Loucy (cell line): ENCODE data around the gene GBA3.

ENCODE experiments used
- H2AFZ ChIP-seq: fragments of 200-600 bp; sonication (generic); 2 replicates; pipeline ENCODE4 v1.6.0; 2016; ENCODE audit warnings: antibody characterized with exemption, mild to moderate bottlenecking, low read length, moderate library complexity
- H3F3A ChIP-seq: fragments of 200-600 bp; 2 replicates; pipeline ENCODE4 v1.6.0; 2016; ENCODE audit warnings: antibody characterized with exemption, low read depth, mild to moderate bottlenecking
- H3K27me3 ChIP-seq: fragments of 200-600 bp; sonication (generic); 2 replicates; pipeline ENCODE4 v1.6.1; 2014; ENCODE audit warnings: low read length, mild to moderate bottlenecking; ENCODE audit not compliant: insufficient read depth, poor library complexity, severe bottlenecking
- H3K36me3 ChIP-seq: fragments of 200-600 bp; sonication (generic); 2 replicates; pipeline ENCODE4 v1.6.1; 2016; ENCODE audit warnings: low read length; ENCODE audit not compliant: insufficient read depth
- H3K4me1 ChIP-seq: fragments of 200-600 bp; sonication (generic); 2 replicates; pipeline ENCODE4 v1.5.1; 2014; ENCODE audit warnings: low read length, mild to moderate bottlenecking; ENCODE audit not compliant: insufficient read depth, poor library complexity, severe bottlenecking
- H3K4me2 ChIP-seq: fragments of 200-600 bp; sonication (generic); 2 replicates; pipeline ENCODE4 v1.6.0; 2014; ENCODE audit warnings: antibody characterized with exemption, low read length, low read depth, mild to moderate bottlenecking; ENCODE audit not compliant: poor library complexity, severe bottlenecking
- H3K4me3 ChIP-seq: fragments of 200-600 bp; sonication (generic); 2 replicates; pipeline ENCODE4 v1.5.1; 2014; ENCODE audit warnings: low read length, mild to moderate bottlenecking, mixed read lengths; ENCODE audit not compliant: poor library complexity, severe bottlenecking
- H3K79me2 ChIP-seq: fragments of 200-600 bp; sonication (generic); 2 replicates; pipeline ENCODE4 v1.6.1; 2014; ENCODE audit warnings: low read length; ENCODE audit not compliant: insufficient read depth
- H3K9ac ChIP-seq: fragments of 200-600 bp; sonication (generic); 2 replicates; pipeline ENCODE4 v1.6.0; 2014; ENCODE audit warnings: mild to moderate bottlenecking, low read depth, low read length, moderate library complexity; ENCODE audit not compliant: poor library complexity, severe bottlenecking
- H3K9me2 ChIP-seq: fragments of 200-600 bp; sonication (generic); replicated peaks from 2 replicates; pipeline ENCODE4 v1.6.1; 2016; ENCODE audit warnings: low read depth, low read length, mixed read lengths
- H3K9me3 ChIP-seq: fragments of 200-600 bp; sonication (generic); 2 replicates; pipeline ENCODE4 v1.6.1; 2014; ENCODE audit warnings: mild to moderate bottlenecking, antibody characterized with exemption, low read length, low read depth; ENCODE audit not compliant: insufficient read depth
- H4K20me1 ChIP-seq: fragments of 200-600 bp; sonication (generic); 2 replicates; pipeline ENCODE4 v1.6.0; 2014; ENCODE audit warnings: antibody characterized with exemption, low read length, mild to moderate bottlenecking; ENCODE audit not compliant: insufficient read depth, poor library complexity, severe bottlenecking
- EZH2phosphoT487 ChIP-seq: fragments of 200-600 bp; IDR thresholded peaks from 2 replicates; pipeline ENCODE4 v1.6.1; 2018; ENCODE audit warnings: antibody characterized with exemption, mild to moderate bottlenecking, moderate library complexity, borderline replicate concordance
- TF ChIP-seq, protein P1 (sequence below): fragments of 200-600 bp; sonication (generic); conservative IDR thresholded peaks from 2 replicates; pipeline ENCODE4 v1.5.1; 2014; ENCODE audit warnings: mild to moderate bottlenecking, antibody characterized with exemption, low read length

Gene GBA3

GRCh38 chr4:22668702-22669101, 24.0 kb upstream of the GBA3 start:
- Histone ChIP-seq H3K79me2 (no peaks in the 10 kb centered on the region), H3K9me3 (no peaks in the 10 kb centered on the region), H3K9ac (peak overlapping the region; percentile 54), H3K36me3 (no peaks in the 10 kb centered on the region), H3K4me3 (peak overlapping the region; percentile 68), H4K20me1 (no peaks in the 10 kb centered on the region), H3K9me2 (no peaks in the 10 kb centered on the region), H3K27me3 (no peaks in the 10 kb centered on the region), H3F3A (no peaks in the 10 kb centered on the region), H3K4me2 (peak overlapping the region; percentile 88), H3K4me1 (peaks cover 26% of the 10 kb centered on the region), H2AFZ (peak overlapping the region; percentile 94)
- TF ChIP-seq EZH2phosphoT487, result no peak
- TF ChIP-seq, protein P1, sequence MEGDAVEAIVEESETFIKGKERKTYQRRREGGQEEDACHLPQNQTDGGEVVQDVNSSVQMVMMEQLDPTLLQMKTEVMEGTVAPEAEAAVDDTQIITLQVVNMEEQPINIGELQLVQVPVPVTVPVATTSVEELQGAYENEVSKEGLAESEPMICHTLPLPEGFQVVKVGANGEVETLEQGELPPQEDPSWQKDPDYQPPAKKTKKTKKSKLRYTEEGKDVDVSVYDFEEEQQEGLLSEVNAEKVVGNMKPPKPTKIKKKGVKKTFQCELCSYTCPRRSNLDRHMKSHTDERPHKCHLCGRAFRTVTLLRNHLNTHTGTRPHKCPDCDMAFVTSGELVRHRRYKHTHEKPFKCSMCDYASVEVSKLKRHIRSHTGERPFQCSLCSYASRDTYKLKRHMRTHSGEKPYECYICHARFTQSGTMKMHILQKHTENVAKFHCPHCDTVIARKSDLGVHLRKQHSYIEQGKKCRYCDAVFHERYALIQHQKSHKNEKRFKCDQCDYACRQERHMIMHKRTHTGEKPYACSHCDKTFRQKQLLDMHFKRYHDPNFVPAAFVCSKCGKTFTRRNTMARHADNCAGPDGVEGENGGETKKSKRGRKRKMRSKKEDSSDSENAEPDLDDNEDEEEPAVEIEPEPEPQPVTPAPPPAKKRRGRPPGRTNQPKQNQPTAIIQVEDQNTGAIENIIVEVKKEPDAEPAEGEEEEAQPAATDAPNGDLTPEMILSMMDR, result no peak

GRCh38 chr4:22670956-22671355, 21.8 kb upstream of the GBA3 start:
- Histone ChIP-seq H3K9me2 (no peaks in the 10 kb centered on the region), H3K27me3 (no peaks in the 10 kb centered on the region), H3F3A (no peaks in the 10 kb centered on the region), H4K20me1 (no peaks in the 10 kb centered on the region), H3K9me3 (no peaks in the 10 kb centered on the region), H3K9ac (no peak overlapping the region), H3K4me2 (no peak overlapping the region), H3K4me3 (no peak overlapping the region), H3K4me1 (peaks cover 26% of the 10 kb centered on the region), H3K79me2 (no peaks in the 10 kb centered on the region), H3K36me3 (no peaks in the 10 kb centered on the region), H2AFZ (no peak overlapping the region)
- TF ChIP-seq EZH2phosphoT487, result no peak
- TF ChIP-seq, protein P1, result no peak

DNA sequence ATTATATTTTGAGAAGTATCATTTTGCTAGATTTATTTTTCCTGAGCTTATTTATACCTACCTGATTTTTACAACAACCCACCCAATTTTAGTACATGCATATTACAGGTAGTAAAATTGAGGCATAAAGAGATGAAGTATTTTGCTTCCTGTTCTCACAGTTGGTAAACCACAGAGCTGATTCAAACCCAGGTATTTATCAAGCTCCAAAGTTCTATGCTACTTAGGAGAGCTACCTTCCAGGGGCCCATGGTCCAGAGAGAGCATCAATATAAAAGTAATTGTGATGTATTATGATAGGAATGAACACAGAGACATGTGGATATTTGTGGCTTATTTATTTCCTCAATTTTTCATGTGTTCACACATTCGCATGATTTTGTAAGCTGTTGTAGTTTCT, 20.2 kb upstream of the GBA3 start:
- no peaks in the 10 kb centered on the region for H4K20me1 ChIP-seq
- H3F3A ChIP-seq, result no peaks in the 10 kb centered on the region
- no peak overlapping the region for H3K9ac ChIP-seq
- no peak overlapping the region for H2AFZ ChIP-seq
- H3K9me3 ChIP-seq, result no peaks in the 10 kb centered on the region
- H3K27me3 ChIP-seq, result no peaks in the 10 kb centered on the region
- no peaks in the 10 kb centered on the region for H3K9me2 ChIP-seq
- H3K79me2 ChIP-seq, result no peaks in the 10 kb centered on the region
- no peak for TF ChIP-seq EZH2phosphoT487
- TF ChIP-seq, protein P1, result no peak
- peak overlapping the region; percentile 3 for H3K4me2 ChIP-seq
- no peak overlapping the region for H3K4me3 ChIP-seq
- peaks cover 26% of the 10 kb centered on the region for H3K4me1 ChIP-seq
- no peaks in the 10 kb centered on the region for H3K36me3 ChIP-seq
